Thymus (tissue), 11 donors: Measurements from ENCODE around the gene DMBX1. TPM values are rescaled to one million over a fixed set of nuclear protein-coding genes. Genes with fewer than 3 reads are reported as not detected.

Source experiments
- DNase-seq, 9 donors: peaks; one replicate each; pipeline ENCODE4 v3.0.0-alpha.2; 2013; ENCODE audit warnings: low spot score in 9 of 9, low read depth in 6 of 9, missing footprints in 1 of 9
- H3K27ac ChIP-seq, 2 donors: one replicate each; pipeline ENCODE4 v1.5.1; 2013; ENCODE audit warnings: control low read depth in 1 of 2, low read depth in 1 of 2, low read length in 1 of 2, mild to moderate bottlenecking in 1 of 2, moderate library complexity in 1 of 2
- H3K27me3 ChIP-seq, 2 donors: one replicate each; pipeline ENCODE4 v1.5.1; 2013; ENCODE audit warnings: low read length in 1 of 2; ENCODE audit not compliant: control insufficient read depth in 2 of 2, insufficient read depth in 1 of 2
- H3K36me3 ChIP-seq, 2 donors: one replicate each; pipeline ENCODE4 v1.5.1; 2013; ENCODE audit warnings: low read length in 1 of 2, mild to moderate bottlenecking in 1 of 2, moderate library complexity in 1 of 2; ENCODE audit not compliant: control insufficient read depth in 2 of 2, insufficient read depth in 2 of 2
- H3K4me1 ChIP-seq, 2 donors: one replicate each; pipeline ENCODE4 v1.5.1; 2013; ENCODE audit warnings: low read length in 2 of 2; ENCODE audit not compliant: control insufficient read depth in 2 of 2, insufficient read depth in 2 of 2
- H3K4me3 ChIP-seq, 2 donors: one replicate each; pipeline ENCODE4 v1.5.1; 2013; ENCODE audit warnings: low read length in 2 of 2, control low read depth in 1 of 2, mild to moderate bottlenecking in 1 of 2
- H3K9me3 ChIP-seq, 2 donors: one replicate each; pipeline ENCODE4 v1.5.1; 2013; ENCODE audit warnings: low read length in 1 of 2, mild to moderate bottlenecking in 1 of 2; ENCODE audit not compliant: control insufficient read depth in 2 of 2, insufficient read depth in 1 of 2
- WGBS: extraction: QIAGEN DNeasy Blood & Tissue Kit; methylation state at CpG from one replicate; pipeline ENCODE4 v1.1.7; 2013; 5-methylcytosine and 5-hydroxymethylcytosine counted together
- polyA plus RNA-seq: library from polyadenylated mRNA; stranded (reverse); fragments of 200-250 nt; gene quantifications from one replicate; pipeline ENCODE4 v1.2.3, GENCODE V29; 2013
- total RNA-seq: library from RNA; stranded (reverse); fragments of 120-200 nt; gene quantifications from one replicate; pipeline ENCODE4 v1.2.4, GENCODE V29; 2013
- donor health status: healthy.

The DMBX1 gene
- total and polyA plus RNA-seq, 2 donors: 0.05 to 0.21 TPM

DNA sequence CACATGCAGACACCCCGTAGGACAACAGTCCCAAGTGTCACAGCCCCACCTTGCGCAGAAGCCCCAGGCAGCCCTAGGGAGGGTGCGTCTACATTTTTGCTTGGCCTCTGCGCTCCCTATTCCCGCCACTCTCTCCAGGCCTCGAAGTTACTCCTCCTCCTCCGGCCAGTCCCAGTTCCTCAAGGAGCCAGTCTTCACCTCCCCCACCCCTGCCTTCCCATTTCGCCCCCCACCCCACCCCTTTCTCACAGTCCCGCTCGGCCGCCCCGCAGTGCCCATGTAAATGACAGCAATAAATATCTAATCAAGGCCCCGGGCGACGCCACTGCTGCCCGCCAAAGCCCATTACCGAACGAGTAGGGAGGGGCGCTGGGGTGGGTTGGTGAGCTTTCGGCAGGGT, 3.2 kb downstream of the DMBX1 start:
- Histone ChIP-seq H3K27me3 (peaks cover 73 to 94% of the 10 kb centered on the region in 2 donors), H3K27ac (no peak overlapping the region), H3K36me3 (no peaks in the 10 kb centered on the region), H3K4me1 (peaks cover 2 to 3% of the 10 kb centered on the region in 2 donors), H3K9me3 (peaks cover 0 to 2% of the 10 kb centered on the region in 2 donors), H3K4me3 (no peak overlapping the region)
- no peak for DNase-seq
- WGBS: 9% methylated on average over 20 of the region's 20 CpGs

DNA sequence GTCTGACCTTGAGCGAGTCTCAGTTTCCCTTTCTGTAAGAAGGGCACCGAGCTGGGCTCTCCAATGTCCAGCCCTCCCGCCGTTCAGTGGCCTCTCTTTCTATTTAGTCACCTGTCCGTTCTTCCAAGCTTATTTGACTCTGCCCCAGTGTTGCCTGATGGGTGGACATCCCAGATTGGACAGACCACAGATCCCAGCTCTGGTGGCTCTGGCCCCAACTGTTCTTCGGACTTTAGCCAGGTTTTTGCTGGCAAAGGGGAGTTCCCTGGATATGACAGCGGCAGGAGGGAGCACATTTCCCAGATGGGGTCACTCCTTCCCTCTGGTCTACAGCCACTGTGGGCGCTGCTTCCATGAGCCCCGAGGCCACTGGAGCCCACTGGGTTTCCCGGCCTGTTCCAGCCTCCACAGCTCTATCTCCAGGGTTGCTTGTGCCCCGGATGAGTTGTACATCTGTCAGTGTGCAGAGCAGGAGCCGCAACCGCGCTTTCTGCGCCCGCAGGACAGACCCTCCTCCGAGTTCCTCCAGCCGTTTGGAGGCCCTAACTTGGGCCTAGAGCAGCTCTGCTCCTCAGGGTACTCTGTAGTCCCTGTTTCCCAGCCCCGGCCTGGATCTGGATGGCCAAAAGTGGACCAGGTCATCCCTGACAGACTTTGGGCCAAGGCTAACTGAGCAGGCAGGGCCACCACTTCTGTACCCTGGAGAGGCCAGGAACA, 3.8 kb downstream of the DMBX1 start:
- Histone ChIP-seq H3K9me3 (peaks cover 0 to 2% of the 10 kb centered on the region in 2 donors), H3K27ac (no peak overlapping the region), H3K27me3 (peaks cover 67 to 92% of the 10 kb centered on the region in 2 donors), H3K4me1 (peaks cover 2 to 3% of the 10 kb centered on the region in 2 donors), H3K4me3 (no peak overlapping the region), H3K36me3 (no peaks in the 10 kb centered on the region)
- no peak for DNase-seq
- WGBS: 25% methylated on average over 19 of the region's 19 CpGs

DNA sequence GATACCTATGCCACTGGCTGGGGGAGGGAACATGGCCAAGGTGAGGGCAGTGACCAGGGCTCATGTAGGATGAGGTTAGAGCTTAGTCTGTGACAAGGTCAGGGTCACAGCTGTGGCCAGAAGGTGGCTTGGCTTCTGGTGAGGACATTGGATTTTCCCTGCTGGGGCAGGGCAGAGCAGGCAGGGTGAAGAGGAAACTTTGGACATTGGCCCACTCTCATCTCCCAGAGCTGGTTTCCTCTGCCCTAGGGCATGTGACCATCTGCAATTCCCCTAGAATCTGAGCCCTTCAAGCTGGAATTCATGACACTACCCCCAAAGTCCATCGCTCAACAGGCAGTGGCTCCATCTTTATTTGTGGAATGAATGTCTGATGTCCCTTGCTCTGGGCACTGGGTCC, 5.3 kb downstream of the DMBX1 start:
- DNase-seq: no peak
- H3K27ac ChIP-seq: no peak overlapping the region
- H3K4me3 ChIP-seq: no peak overlapping the region
- WGBS: 84% methylated on average over 1 of the region's 1 CpG
- no peaks in the 10 kb centered on the region for H3K4me1 ChIP-seq
- peaks cover 53 to 80% of the 10 kb centered on the region in 2 donors for H3K27me3 ChIP-seq
- H3K36me3 ChIP-seq: no peaks in the 10 kb centered on the region
- peaks cover 0 to 2% of the 10 kb centered on the region in 2 donors for H3K9me3 ChIP-seq

DNA sequence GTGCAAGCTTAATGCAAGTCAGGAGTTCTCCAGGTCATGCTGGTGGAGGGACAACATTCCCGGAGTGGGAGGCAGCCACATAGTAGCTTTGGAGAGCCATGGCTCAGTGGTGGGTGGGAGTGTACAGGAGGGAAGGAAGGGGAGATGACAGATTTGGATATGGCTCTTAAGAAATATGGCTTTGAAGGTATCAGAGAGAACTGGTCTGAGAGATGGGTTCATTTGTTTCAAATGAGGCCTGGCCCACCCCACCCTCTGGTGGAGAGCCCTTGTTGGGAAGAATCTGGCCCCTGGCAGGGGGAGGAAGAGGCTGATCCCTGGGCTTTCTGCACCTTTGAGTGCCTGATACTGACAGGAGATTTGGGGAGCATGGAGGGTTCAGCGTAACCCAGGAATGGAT, 6.1 kb downstream of the DMBX1 start:
- no peak for DNase-seq
- H3K9me3 ChIP-seq: peaks cover 0 to 2% of the 10 kb centered on the region in 2 donors
- peaks cover 44 to 75% of the 10 kb centered on the region in 2 donors for H3K27me3 ChIP-seq
- H3K4me3 ChIP-seq: no peak overlapping the region
- 89% methylated on average over 2 of the region's 2 CpGs for WGBS
- no peaks in the 10 kb centered on the region for H3K36me3 ChIP-seq
- H3K4me1 ChIP-seq: no peaks in the 10 kb centered on the region
- no peak overlapping the region for H3K27ac ChIP-seq

DNA sequence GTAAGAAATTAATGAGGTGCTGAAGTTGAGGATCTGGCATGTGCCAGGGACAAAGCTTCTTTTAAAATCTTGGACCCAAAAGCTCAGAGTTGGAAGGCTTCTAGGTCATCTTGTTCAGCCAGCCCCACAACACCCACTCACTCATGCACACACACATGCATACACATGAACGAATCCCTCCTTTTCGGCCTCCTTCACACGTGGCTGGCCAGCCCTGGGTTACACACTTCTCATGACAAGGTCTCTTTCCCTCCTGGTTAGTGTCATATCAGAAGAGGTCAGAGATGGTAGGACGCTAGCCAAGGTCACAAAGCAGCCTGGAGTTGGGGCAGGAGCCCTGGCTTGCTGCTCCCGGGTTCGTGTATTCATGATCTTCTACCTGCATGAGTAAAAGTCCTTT, 6.9 kb downstream of the DMBX1 start:
- peaks cover 37 to 68% of the 10 kb centered on the region in 2 donors for H3K27me3 ChIP-seq
- no peaks in the 10 kb centered on the region for H3K9me3 ChIP-seq
- DNase-seq: no peak
- H3K27ac ChIP-seq: no peak overlapping the region
- H3K4me3 ChIP-seq: no peak overlapping the region
- no peaks in the 10 kb centered on the region for H3K36me3 ChIP-seq
- H3K4me1 ChIP-seq: no peaks in the 10 kb centered on the region
- WGBS: 88% methylated on average over 6 of the region's 6 CpGs

DNA sequence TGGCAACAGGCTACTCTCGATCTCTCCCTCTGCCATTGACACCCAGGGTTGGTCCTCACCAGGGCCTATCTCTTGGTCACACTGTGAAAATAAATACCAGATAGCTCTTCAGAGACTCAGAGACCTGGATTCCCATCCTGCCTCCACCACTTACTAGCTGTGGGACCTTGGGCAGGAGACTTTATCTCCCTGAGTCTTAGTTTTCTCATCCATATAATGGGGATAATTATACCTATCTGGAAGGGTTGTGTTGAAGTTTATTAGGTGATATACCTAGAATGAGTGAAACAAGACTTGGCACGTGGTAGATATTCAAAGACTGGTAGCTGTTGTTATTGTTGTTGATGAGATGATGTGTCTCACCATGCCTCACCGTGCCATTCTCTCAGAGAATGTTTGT, 7.4 kb downstream of the DMBX1 start:
- no peaks in the 10 kb centered on the region for H3K9me3 ChIP-seq
- no peaks in the 10 kb centered on the region for H3K36me3 ChIP-seq
- no peak overlapping the region for H3K27ac ChIP-seq
- H3K4me3 ChIP-seq: no peak overlapping the region
- no peak for DNase-seq
- H3K27me3 ChIP-seq: peaks cover 32 to 64% of the 10 kb centered on the region in 2 donors
- WGBS: 80% methylated on average over 3 of the region's 3 CpGs
- H3K4me1 ChIP-seq: no peaks in the 10 kb centered on the region

DNA sequence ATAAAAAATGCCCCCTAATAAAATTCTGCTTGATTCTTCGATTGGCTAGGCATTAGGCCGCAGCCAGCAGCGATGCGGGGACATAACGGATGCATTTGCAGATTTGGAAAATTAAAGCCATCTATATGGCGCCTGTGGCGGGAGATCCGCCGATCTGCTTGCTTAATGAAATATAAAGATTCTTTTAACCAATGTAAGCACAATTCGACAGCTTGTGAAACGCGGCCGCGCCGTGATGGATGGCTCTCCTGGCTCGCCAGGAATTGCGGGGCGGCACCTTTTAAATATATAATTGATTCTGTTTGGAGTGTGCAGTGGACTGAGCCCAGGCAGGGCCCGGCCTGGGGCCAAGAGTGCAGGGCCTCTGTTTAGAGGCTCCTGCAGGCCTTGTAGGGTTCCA, 8.0 kb downstream of the DMBX1 start:
- Histone ChIP-seq H3K9me3 (no peaks in the 10 kb centered on the region), H3K27ac (no peak overlapping the region), H3K27me3 (peaks cover 27 to 62% of the 10 kb centered on the region in 2 donors), H3K36me3 (no peaks in the 10 kb centered on the region), H3K4me3 (no peak overlapping the region), H3K4me1 (no peaks in the 10 kb centered on the region)
- no peak for DNase-seq
- WGBS: 97% methylated on average over 19 of the region's 19 CpGs

DNA sequence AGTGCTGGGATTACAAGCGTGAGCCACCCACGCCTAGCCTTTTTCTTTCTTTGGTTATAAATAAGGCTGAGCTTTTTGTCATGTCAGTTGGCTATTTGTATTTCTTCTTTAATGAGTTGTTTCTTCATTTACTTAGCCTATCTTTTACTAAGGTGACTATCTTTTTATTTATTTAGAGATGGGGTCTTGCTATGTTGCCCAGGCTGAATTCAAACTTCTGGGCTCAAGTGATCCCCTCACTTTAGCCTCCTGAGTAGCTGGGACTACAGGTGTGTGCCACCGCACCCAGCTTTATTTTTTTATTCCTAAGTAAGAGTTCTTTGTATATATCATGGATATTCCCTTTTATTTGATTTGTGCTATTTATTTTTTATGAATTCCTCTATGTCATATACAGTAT, 11.9 kb downstream of the DMBX1 start:
- no peak for DNase-seq
- Histone ChIP-seq H3K4me1 (no peaks in the 10 kb centered on the region), H3K4me3 (no peak overlapping the region), H3K27me3 (peaks cover 4 to 31% of the 10 kb centered on the region in 2 donors), H3K27ac (no peak overlapping the region), H3K36me3 (no peaks in the 10 kb centered on the region), H3K9me3 (no peaks in the 10 kb centered on the region)
- WGBS: 99% methylated on average over 3 of the region's 3 CpGs

DNA sequence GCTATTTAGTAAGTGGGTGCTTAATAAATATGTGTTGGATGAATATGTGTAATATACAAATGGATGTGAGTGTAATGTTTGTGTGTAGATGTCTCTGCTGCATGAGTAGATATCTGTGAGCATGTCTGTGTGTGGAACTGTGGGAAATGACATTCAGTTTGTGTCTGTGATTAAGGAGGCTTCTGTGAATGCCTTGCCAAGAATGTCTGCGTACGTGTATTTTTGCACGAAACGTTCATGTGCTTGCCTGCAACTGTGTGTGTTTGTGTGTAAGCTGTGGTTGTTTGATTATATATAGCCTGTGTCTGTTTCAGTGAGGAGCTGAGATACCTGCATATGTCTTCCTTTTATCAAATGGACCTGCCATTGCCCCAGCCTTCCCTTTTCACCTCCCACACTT, 13.8 kb downstream of the DMBX1 start:
- H3K9me3 ChIP-seq: no peaks in the 10 kb centered on the region
- DNase-seq: no peak
- 94% methylated on average over 4 of the region's 4 CpGs for WGBS
- no peaks in the 10 kb centered on the region for H3K4me1 ChIP-seq
- H3K27me3 ChIP-seq: peaks cover 4 to 35% of the 10 kb centered on the region in 2 donors
- H3K4me3 ChIP-seq: no peak overlapping the region
- no peaks in the 10 kb centered on the region for H3K36me3 ChIP-seq
- no peak overlapping the region for H3K27ac ChIP-seq
